ENCODE data around the gene OR9Q1. TPM values are rescaled to one million over a fixed set of nuclear protein-coding genes. Genes with fewer than 3 reads are reported as not detected.

Gene OR9Q1
- total RNA-seq, 4 donors from 2014 or later, result 0.29 TPM; not detected in 3

- 67% methylated on average over 4 of the region's 4 CpGs for WGBS
- H3K27me3 ChIP-seq, result no peaks in the 10 kb centered on the region
- no peak overlapping the region for H3K4me3 ChIP-seq
- DNase-seq (ENCODE audit: low spot score in 2 of 2), result no peak
- H3K9me3 ChIP-seq, result no peaks in the 10 kb centered on the region
- H3K27ac ChIP-seq, result no peak overlapping the region
- H3K4me1 ChIP-seq, result no peaks in the 10 kb centered on the region
- no peak for TF ChIP-seq POLR2A (IDR thresholded peaks at IDR 0.05)
- no peak for TF ChIP-seq EP300 (IDR thresholded peaks at IDR 0.05)
- no peak for TF ChIP-seq CTCF (IDR thresholded peaks at IDR 0.05)
- no peak for TF ChIP-seq POLR2AphosphoS5 (IDR thresholded peaks at IDR 0.05)
- no peaks in the 10 kb centered on the region for H3K36me3 ChIP-seq
Measured at GRCh38 chr11:58164389-58164788, 140.7 kb downstream of the OR9Q1 start.

- no peaks in the 10 kb centered on the region for H3K36me3 ChIP-seq
- no peaks in the 10 kb centered on the region for H3K4me1 ChIP-seq
- H3K4me3 ChIP-seq, result no peak overlapping the region
- no peak for TF ChIP-seq EP300 (IDR thresholded peaks at IDR 0.05)
- TF ChIP-seq POLR2A (IDR thresholded peaks at IDR 0.05), result no peak
- TF ChIP-seq POLR2AphosphoS5 (IDR thresholded peaks at IDR 0.05), result no peak
- TF ChIP-seq CTCF (IDR thresholded peaks at IDR 0.05), result no peak
- H3K27me3 ChIP-seq, result no peaks in the 10 kb centered on the region
- H3K27ac ChIP-seq, result no peak overlapping the region
- no peaks in the 10 kb centered on the region for H3K9me3 ChIP-seq
- DNase-seq (ENCODE audit: low spot score in 2 of 2), result no peak
- 39% methylated on average over 1 of the region's 1 CpG for WGBS
Measured at GRCh38 chr11:58164990-58165389, 141.3 kb downstream of the OR9Q1 start.

GRCh38 chr11:58165504-58166106 lies 141.9 kb downstream of the OR9Q1 start:
- H3K27me3 ChIP-seq, result no peaks in the 10 kb centered on the region
- TF ChIP-seq EP300 (IDR thresholded peaks at IDR 0.05) (no peak), CTCF (IDR thresholded peaks at IDR 0.05) (no peak), POLR2AphosphoS5 (IDR thresholded peaks at IDR 0.05) (no peak), POLR2A (IDR thresholded peaks at IDR 0.05) (no peak)
- no peak overlapping the region for H3K4me3 ChIP-seq
- H3K9me3 ChIP-seq, result no peaks in the 10 kb centered on the region
- DNase-seq (ENCODE audit: low spot score in 2 of 2), result no peak
- no peak overlapping the region for H3K27ac ChIP-seq
- 51% methylated on average over 7 of the region's 7 CpGs for WGBS
- no peaks in the 10 kb centered on the region for H3K4me1 ChIP-seq
- H3K36me3 ChIP-seq, result no peaks in the 10 kb centered on the region

- H3K9me3 ChIP-seq, result no peaks in the 10 kb centered on the region
- H3K36me3 ChIP-seq, result no peaks in the 10 kb centered on the region
- H3K27ac ChIP-seq, result no peak overlapping the region
- no peaks in the 10 kb centered on the region for H3K27me3 ChIP-seq
- H3K4me1 ChIP-seq, result no peaks in the 10 kb centered on the region
- WGBS, result 82% methylated on average over 5 of the region's 5 CpGs
- TF ChIP-seq POLR2AphosphoS5 (IDR thresholded peaks at IDR 0.05) (no peak), POLR2A (IDR thresholded peaks at IDR 0.05) (no peak), EP300 (IDR thresholded peaks at IDR 0.05) (no peak), CTCF (IDR thresholded peaks at IDR 0.05) (no peak)
- DNase-seq (ENCODE audit: low spot score in 2 of 2), result no peak
- no peak overlapping the region for H3K4me3 ChIP-seq
Measured at GRCh38 chr11:58177409-58178054, 153.9 kb downstream of the OR9Q1 start.

GRCh38 chr11:58178444-58178843 lies 154.8 kb downstream of the OR9Q1 start:
- no peak overlapping the region for H3K4me3 ChIP-seq
- no peak for DNase-seq (ENCODE audit: low spot score in 2 of 2)
- 85% methylated on average over 6 of the region's 6 CpGs for WGBS
- H3K36me3 ChIP-seq, result no peaks in the 10 kb centered on the region
- H3K27me3 ChIP-seq, result no peaks in the 10 kb centered on the region
- TF ChIP-seq POLR2AphosphoS5 (IDR thresholded peaks at IDR 0.05) (no peak), POLR2A (IDR thresholded peaks at IDR 0.05) (no peak), CTCF (IDR thresholded peaks at IDR 0.05) (no peak), EP300 (IDR thresholded peaks at IDR 0.05) (no peak)
- no peaks in the 10 kb centered on the region for H3K4me1 ChIP-seq
- no peak overlapping the region for H3K27ac ChIP-seq
- H3K9me3 ChIP-seq, result no peaks in the 10 kb centered on the region
